Cardiac muscle cell (in vitro differentiated cells and primary cell): ENCODE measurements around the gene GPD1L. TPM values are rescaled to one million over a fixed set of nuclear protein-coding genes. Genes with fewer than 3 reads are reported as not detected.

Experiments
- DNase-seq, 2 donors: peaks; one replicate each; pipeline versions ENCODE4 v3.0.0 to v3.0.0-alpha.2; 2010 to 2017; ENCODE audit warnings: low read depth in 1 of 2, low spot score in 1 of 2
- H3K27ac ChIP-seq: fragments of 200-600 bp; sonication (generic); 2 replicates; pipeline ENCODE4 v1.5.1; 2016
- H3K27me3 ChIP-seq: fragments of 200-600 bp; sonication (generic); 2 replicates; pipeline ENCODE4 v1.6.0; 2016; ENCODE audit warnings: control low read depth
- H3K36me3 ChIP-seq: fragments of 200-600 bp; sonication (generic); 2 replicates; pipeline ENCODE4 v1.5.1; 2016; ENCODE audit warnings: control low read depth
- H3K4me1 ChIP-seq: fragments of 200-600 bp; sonication (generic); 2 replicates; pipeline ENCODE4 v1.8.1; 2017; ENCODE audit warnings: low read depth, mild to moderate bottlenecking, mixed run types
- H3K4me3 ChIP-seq: fragments of 200-600 bp; sonication (generic); 2 replicates; pipeline ENCODE4 v1.5.1; 2016; ENCODE audit warnings: mild to moderate bottlenecking
- H3K9me3 ChIP-seq: fragments of 200-600 bp; sonication (generic); 2 replicates; pipeline ENCODE4 v1.5.1; 2017; ENCODE audit warnings: low read depth, mild to moderate bottlenecking, control low read depth
- CTCF ChIP-seq: IDR thresholded peaks from 2 replicates; pipeline ENCODE4 v1.5.1; 2012; ENCODE audit warnings: low read depth, mild to moderate bottlenecking, low read length
- polyA plus RNA-seq: library from polyadenylated mRNA; unstranded; fragments of >200 nt; fragmentation: Nextera tagmentation; extraction: Ambion mirVana; gene quantifications from 2 replicates; pipeline ENCODE4 v1.2.1, GENCODE V29; 2016
- total RNA-seq: library from RNA; depleted of rRNA; stranded (reverse); fragments of >200 nt; gene quantifications from 2 replicates; pipeline ENCODE4 v1.2.3, GENCODE V29; 2016

GPD1L gene
- total and polyA plus RNA-seq, 2 experiments from 2014 or later: 19.4 to 20.1 TPM

GRCh38 chr3:32175607-32176197, 69.3 kb downstream of the GPD1L start:
- peak; percentile 78 to 88 for DNase-seq
- peak; percentile 68 for TF ChIP-seq CTCF
- no peak overlapping the region for H3K4me3 ChIP-seq
- H3K4me1 ChIP-seq: no peaks in the 10 kb centered on the region
- no peak overlapping the region for H3K27ac ChIP-seq
- no peaks in the 10 kb centered on the region for H3K9me3 ChIP-seq
- no peaks in the 10 kb centered on the region for H3K36me3 ChIP-seq
- H3K27me3 ChIP-seq: no peaks in the 10 kb centered on the region

GRCh38 chr3:32176989-32177701, 70.7 kb downstream of the GPD1L start:
- H3K9me3 ChIP-seq: no peaks in the 10 kb centered on the region
- TF ChIP-seq CTCF: peak; percentile 66
- no peaks in the 10 kb centered on the region for H3K36me3 ChIP-seq
- H3K27me3 ChIP-seq: no peaks in the 10 kb centered on the region
- no peak overlapping the region for H3K27ac ChIP-seq
- DNase-seq: peak; percentile 55 to 66
- H3K4me3 ChIP-seq: no peak overlapping the region
- no peaks in the 10 kb centered on the region for H3K4me1 ChIP-seq

- H3K27ac ChIP-seq: no peak overlapping the region
- TF ChIP-seq CTCF: peak; percentile 98
- DNase-seq: peak; percentile 88 to 91
These were observed 71.3 kb downstream of the GPD1L start for GRCh38 chr3:32177702-32178198.

GRCh38 chr3:32180141-32180784, 73.8 kb downstream of the GPD1L start:
- H3K36me3 ChIP-seq: no peaks in the 10 kb centered on the region
- H3K27me3 ChIP-seq: no peaks in the 10 kb centered on the region
- H3K9me3 ChIP-seq: no peaks in the 10 kb centered on the region
- no peak for TF ChIP-seq CTCF
- no peak overlapping the region for H3K27ac ChIP-seq
- H3K4me3 ChIP-seq: no peak overlapping the region
- no peak for DNase-seq
- no peaks in the 10 kb centered on the region for H3K4me1 ChIP-seq

More at GRCh38 chr3:32177702-32178198, 71.3 kb downstream of the GPD1L start:
- no peaks in the 10 kb centered on the region for H3K4me1 ChIP-seq
- H3K27me3 ChIP-seq: no peaks in the 10 kb centered on the region
- no peaks in the 10 kb centered on the region for H3K36me3 ChIP-seq
- no peak overlapping the region for H3K4me3 ChIP-seq
- H3K9me3 ChIP-seq: no peaks in the 10 kb centered on the region

- Histone ChIP-seq H3K9me3 (no peaks in the 10 kb centered on the region), H3K4me1 (no peaks in the 10 kb centered on the region), H3K27me3 (no peaks in the 10 kb centered on the region), H3K4me3 (no peak overlapping the region), H3K36me3 (no peaks in the 10 kb centered on the region), H3K27ac (no peak overlapping the region)
- DNase-seq: no peak
- TF ChIP-seq CTCF: no peak
These were observed 74.9 kb downstream of the GPD1L start for GRCh38 chr3:32181365-32181764.
